Measurements from ENCODE around the gene RAET1G.

GRCh38 chr6:149965194-149966020 lies 42.5 kb upstream of the RAET1G start:
- TF ChIP-seq CTCF (IDR thresholded peaks at IDR 0.05 in 4 of 5, conservative IDR thresholded peaks at IDR 0.05 in 1 of 5) (no peak), POLR2A (IDR thresholded peaks at IDR 0.05) (no peak)

Data from gastrocnemius medialis (tissue), 4 donors.